MM.1S (cell line): ENCODE data around the gene WASF1.

Source experiments
- CTCF ChIP-seq: fragments of 300-600 bp; sonication (generic); IDR thresholded peaks from 2 replicates; pipeline ENCODE4 v1.5.1; 2016; ENCODE audit warnings: antibody characterized with exemption, low read length, mixed read lengths
- EZH2 ChIP-seq: fragments of 300-600 bp; sonication (generic); optimal IDR thresholded peaks from 2 replicates; pipeline ENCODE3; 2017; ENCODE audit warnings: low read depth, mild to moderate bottlenecking, antibody characterized with exemption, low read length, mixed read lengths
- EZH2phosphoT487 ChIP-seq: fragments of 300-600 bp; sonication (generic); IDR thresholded peaks from 2 replicates; pipeline ENCODE4 v1.6.1; 2018; ENCODE audit warnings: antibody characterized with exemption, low read length

GRCh38 chr6:110198561-110198960 is 19.1 kb upstream of the WASF1 start:
- no peak for TF ChIP-seq CTCF
- TF ChIP-seq EZH2, result no peak
- no peak for TF ChIP-seq EZH2phosphoT487
